Subcutaneous adipose tissue (tissue), 4 donors: ENCODE results near the gene FN3KRP. TPM values are rescaled to one million over a fixed set of nuclear protein-coding genes. Genes with fewer than 3 reads are reported as not detected.

Source experiments
- CTCF ChIP-seq: fragments of 450-650 bp; IDR thresholded peaks from one replicate; pipeline ENCODE4 v1.5.1; 2016; ENCODE audit warnings: low read depth, mild to moderate bottlenecking, control low read depth, antibody characterized with exemption, moderate library complexity
- total RNA-seq, 4 donors: library from RNA; depleted of rRNA; stranded (reverse); fragments of >200 nt; gene quantifications; one replicate each; pipeline ENCODE4 v1.1.0, GENCODE V29; 2016

FN3KRP gene
- total RNA-seq = 10 to 100 TPM; 10.0 to 23.9 (median 12.1) TPM

- TF ChIP-seq CTCF = no peak
Observed at GRCh38 chr17:82716203-82717010, at the start of gene FN3KRP. Gene FN3KRP, plus strand, starts transcription at chr17:82716706. Its CDS starts 50 bp downstream, at chr17:82716756.

- TF ChIP-seq CTCF = no peak
Observed at GRCh38 chr17:82666931-82667667, 49.4 kb upstream of the FN3KRP start.

GRCh38 chr17:82667668-82668000 lies 48.9 kb upstream of the FN3KRP start:
- TF ChIP-seq CTCF = no peak

- no peak for TF ChIP-seq CTCF
Observed at GRCh38 chr17:82668024-82668630, 48.4 kb upstream of the FN3KRP start.

- no peak for TF ChIP-seq CTCF
Observed at GRCh38 chr17:82668631-82669099, 47.8 kb upstream of the FN3KRP start.

- TF ChIP-seq CTCF = no peak
Observed at GRCh38 chr17:82670661-82671450, 45.6 kb upstream of the FN3KRP start.
